BLaER1 (cell line): ENCODE results near the gene TMEM87B.

ENCODE experiments used
- H3K27ac ChIP-seq: shearing (Covaris generic); formaldehyde crosslinking; 2 replicates; pipeline ENCODE4 v1.8.1; 2022
- H3K27me3 ChIP-seq: shearing (Covaris generic); formaldehyde crosslinking; 2 replicates; pipeline ENCODE4 v1.8.1; 2022
- H3K36me3 ChIP-seq: shearing (Covaris generic); formaldehyde crosslinking; 2 replicates; pipeline ENCODE4 v1.8.1; 2022
- H3K4me1 ChIP-seq: shearing (Covaris generic); formaldehyde crosslinking; 2 replicates; pipeline ENCODE4 v1.8.1; 2022
- H3K4me2 ChIP-seq: shearing (Covaris generic); formaldehyde crosslinking; 2 replicates; pipeline ENCODE4 v1.8.1; 2022
- H3K4me3 ChIP-seq: shearing (Covaris generic); formaldehyde crosslinking; 2 replicates; pipeline ENCODE4 v1.8.1; 2022
- H3K9ac ChIP-seq: shearing (Covaris generic); formaldehyde crosslinking; 2 replicates; pipeline ENCODE4 v1.8.1; 2022
- H3K9me3 ChIP-seq: shearing (Covaris generic); formaldehyde crosslinking; 2 replicates; pipeline ENCODE4 v1.8.1; 2022
- H4K20me1 ChIP-seq: shearing (Covaris generic); formaldehyde crosslinking; 2 replicates; pipeline ENCODE4 v1.8.1; 2022
- Cebpa-rat ChIP-seq: shearing (Covaris generic); IDR thresholded peaks from 2 replicates; pipeline ENCODE4 v1.8.1; 2022

TMEM87B gene

GRCh38 chr2:112153179-112153490, 98.1 kb downstream of the TMEM87B start:
- H3K4me3 ChIP-seq = no peak overlapping the region
- no peaks in the 10 kb centered on the region for H3K36me3 ChIP-seq
- H3K27me3 ChIP-seq = no peaks in the 10 kb centered on the region
- H3K4me2 ChIP-seq = no peak overlapping the region
- H3K9ac ChIP-seq = no peak overlapping the region
- peak overlapping the region; percentile 97 for H3K27ac ChIP-seq
- no peaks in the 10 kb centered on the region for H3K9me3 ChIP-seq
- H4K20me1 ChIP-seq = no peaks in the 10 kb centered on the region
- TF ChIP-seq Cebpa-rat = no peak
- peaks cover 86% of the 10 kb centered on the region for H3K4me1 ChIP-seq

- Histone ChIP-seq H3K4me2 (peak overlapping the region; percentile 91), H3K27me3 (no peaks in the 10 kb centered on the region), H3K9me3 (no peaks in the 10 kb centered on the region), H3K27ac (peak overlapping the region; percentile 97), H3K4me3 (no peak overlapping the region), H4K20me1 (no peaks in the 10 kb centered on the region), H3K4me1 (peaks cover 86% of the 10 kb centered on the region), H3K36me3 (no peaks in the 10 kb centered on the region), H3K9ac (no peak overlapping the region)
- TF ChIP-seq Cebpa-rat = no peak
Measured at GRCh38 chr2:112153501-112153900, 98.4 kb downstream of the TMEM87B start.

GRCh38 chr2:112154246-112155117, 99.4 kb downstream of the TMEM87B start:
- TF ChIP-seq Cebpa-rat = no peak
- no peaks in the 10 kb centered on the region for H4K20me1 ChIP-seq
- H3K9me3 ChIP-seq = no peaks in the 10 kb centered on the region
- H3K27me3 ChIP-seq = no peaks in the 10 kb centered on the region
- peak overlapping the region; percentile 36 for H3K4me3 ChIP-seq
- peaks cover 85% of the 10 kb centered on the region for H3K4me1 ChIP-seq
- peak overlapping the region; percentile 97 for H3K27ac ChIP-seq
- H3K9ac ChIP-seq = peak overlapping the region; percentile 81
- no peaks in the 10 kb centered on the region for H3K36me3 ChIP-seq
- peak overlapping the region; percentile 91 for H3K4me2 ChIP-seq

GRCh38 chr2:112155331-112156151, 100.5 kb downstream of the TMEM87B start:
- no peak for TF ChIP-seq Cebpa-rat
- Histone ChIP-seq H3K9me3 (no peaks in the 10 kb centered on the region), H3K4me2 (peak overlapping the region; percentile 91)

GRCh38 chr2:112156152-112156986, 101.3 kb downstream of the TMEM87B start:
- H3K9me3 ChIP-seq = no peaks in the 10 kb centered on the region
- H3K27ac ChIP-seq = peak overlapping the region; percentile 97
- H4K20me1 ChIP-seq = no peaks in the 10 kb centered on the region
- peak overlapping the region; percentile 36; the same call in 1 of the 2 replicates for H3K4me3 ChIP-seq
- H3K4me1 ChIP-seq = peaks cover 82% of the 10 kb centered on the region
- no peaks in the 10 kb centered on the region for H3K27me3 ChIP-seq
- no peaks in the 10 kb centered on the region for H3K36me3 ChIP-seq
- H3K4me2 ChIP-seq = peak overlapping the region; percentile 91
- H3K9ac ChIP-seq = peak overlapping the region; percentile 81
- TF ChIP-seq Cebpa-rat = no peak

More at GRCh38 chr2:112155331-112156151, 100.5 kb downstream of the TMEM87B start:
- H3K27ac ChIP-seq = peak overlapping the region; percentile 97
- peak overlapping the region; percentile 81 for H3K9ac ChIP-seq
- peak overlapping the region; percentile 36 for H3K4me3 ChIP-seq
- H3K27me3 ChIP-seq = no peaks in the 10 kb centered on the region
- no peaks in the 10 kb centered on the region for H4K20me1 ChIP-seq
- peaks cover 82% of the 10 kb centered on the region for H3K4me1 ChIP-seq
- no peaks in the 10 kb centered on the region for H3K36me3 ChIP-seq

GRCh38 chr2:112157472-112157871, 102.4 kb downstream of the TMEM87B start:
- H3K4me3 ChIP-seq = no peak overlapping the region
- peak overlapping the region; percentile 91 for H3K4me2 ChIP-seq
- TF ChIP-seq Cebpa-rat = peak; percentile 21; the same call in 1 of the 2 replicates
- no peaks in the 10 kb centered on the region for H3K27me3 ChIP-seq
- H3K4me1 ChIP-seq = peaks cover 92% of the 10 kb centered on the region
- no peaks in the 10 kb centered on the region for H4K20me1 ChIP-seq
- H3K9ac ChIP-seq = no peak overlapping the region
- no peaks in the 10 kb centered on the region for H3K36me3 ChIP-seq
- H3K9me3 ChIP-seq = no peaks in the 10 kb centered on the region
- peak overlapping the region; percentile 97 for H3K27ac ChIP-seq

- peak overlapping the region; percentile 97 for H3K27ac ChIP-seq
- H3K4me3 ChIP-seq = no peak overlapping the region
- peak overlapping the region; percentile 91 for H3K4me2 ChIP-seq
- H3K36me3 ChIP-seq = no peaks in the 10 kb centered on the region
- H3K4me1 ChIP-seq = peaks cover 96% of the 10 kb centered on the region
- no peaks in the 10 kb centered on the region for H3K9me3 ChIP-seq
- no peaks in the 10 kb centered on the region for H4K20me1 ChIP-seq
- no peaks in the 10 kb centered on the region for H3K27me3 ChIP-seq
- H3K9ac ChIP-seq = peak overlapping the region; percentile 66
- no peak for TF ChIP-seq Cebpa-rat
Measured at GRCh38 chr2:112159454-112159921, 104.4 kb downstream of the TMEM87B start.

GRCh38 chr2:112160283-112161250, 105.5 kb downstream of the TMEM87B start:
- Histone ChIP-seq H4K20me1 (no peaks in the 10 kb centered on the region), H3K36me3 (no peaks in the 10 kb centered on the region), H3K27me3 (no peaks in the 10 kb centered on the region), H3K9ac (peak overlapping the region; percentile 53), H3K4me1 (peaks cover 91% of the 10 kb centered on the region), H3K27ac (peak overlapping the region; percentile 97), H3K9me3 (no peaks in the 10 kb centered on the region), H3K4me3 (peak overlapping the region; percentile 30; the same call in 1 of the 2 replicates), H3K4me2 (peak overlapping the region; percentile 79)
- no peak for TF ChIP-seq Cebpa-rat
